ENCODE results near the gene GAST. TPM values are rescaled to one million over a fixed set of nuclear protein-coding genes. Genes with fewer than 3 reads are reported as not detected.

GAST gene
- total RNA-seq, 1 donor from 2014 or later: not detected

GRCh38 chr17:41762841-41763240 is 50.7 kb downstream of the GAST start:
- no peak for FAIRE-seq
- Histone ChIP-seq H3K4me3 (ENCODE audit: insufficient read depth, low read depth, low read length) (no peak overlapping the region), H3K9me3 (ENCODE audit: insufficient read depth, low read depth, low read length) (no peaks in the 10 kb centered on the region), H3K27ac (ENCODE audit: low read depth, low read length) (no peak overlapping the region), H4K20me1 (ENCODE audit: insufficient read depth, low read length) (peaks cover 17% of the 10 kb centered on the region), H3K79me2 (ENCODE audit: insufficient read depth, low read length) (no peaks in the 10 kb centered on the region), H2AFZ (ENCODE audit: low read depth, low read length) (no peak overlapping the region), H3K9ac (ENCODE audit: low read length) (no peak overlapping the region), H3K4me2 (ENCODE audit: low read length) (no peak overlapping the region), H3K36me3 (ENCODE audit: insufficient read depth, low read length) (peaks cover 14% of the 10 kb centered on the region), H3K27me3 (ENCODE audit: insufficient read depth, low read length) (no peaks in the 10 kb centered on the region), H3K4me1 (ENCODE audit: insufficient read depth, low read length) (no peaks in the 10 kb centered on the region)
- H3K9me3 Mint-ChIP-seq (ENCODE audit: unreplicated experiment): no peaks in the 10 kb centered on the region
- no peaks in the 10 kb centered on the region for H3K27me3 Mint-ChIP-seq (ENCODE audit: low read depth, unreplicated experiment)
- no peak overlapping the region for H3K27ac Mint-ChIP-seq (ENCODE audit: unreplicated experiment)
- H3K36me3 Mint-ChIP-seq (ENCODE audit: low read depth, unreplicated experiment): peaks cover 37% of the 10 kb centered on the region
- H3K4me3 Mint-ChIP-seq (ENCODE audit: unreplicated experiment): no peak overlapping the region
- no peaks in the 10 kb centered on the region for H3K4me1 Mint-ChIP-seq (ENCODE audit: low read depth, unreplicated experiment)
- no peak for DNase-seq (ENCODE audit: low read depth)
- TF ChIP-seq, protein P1, sequence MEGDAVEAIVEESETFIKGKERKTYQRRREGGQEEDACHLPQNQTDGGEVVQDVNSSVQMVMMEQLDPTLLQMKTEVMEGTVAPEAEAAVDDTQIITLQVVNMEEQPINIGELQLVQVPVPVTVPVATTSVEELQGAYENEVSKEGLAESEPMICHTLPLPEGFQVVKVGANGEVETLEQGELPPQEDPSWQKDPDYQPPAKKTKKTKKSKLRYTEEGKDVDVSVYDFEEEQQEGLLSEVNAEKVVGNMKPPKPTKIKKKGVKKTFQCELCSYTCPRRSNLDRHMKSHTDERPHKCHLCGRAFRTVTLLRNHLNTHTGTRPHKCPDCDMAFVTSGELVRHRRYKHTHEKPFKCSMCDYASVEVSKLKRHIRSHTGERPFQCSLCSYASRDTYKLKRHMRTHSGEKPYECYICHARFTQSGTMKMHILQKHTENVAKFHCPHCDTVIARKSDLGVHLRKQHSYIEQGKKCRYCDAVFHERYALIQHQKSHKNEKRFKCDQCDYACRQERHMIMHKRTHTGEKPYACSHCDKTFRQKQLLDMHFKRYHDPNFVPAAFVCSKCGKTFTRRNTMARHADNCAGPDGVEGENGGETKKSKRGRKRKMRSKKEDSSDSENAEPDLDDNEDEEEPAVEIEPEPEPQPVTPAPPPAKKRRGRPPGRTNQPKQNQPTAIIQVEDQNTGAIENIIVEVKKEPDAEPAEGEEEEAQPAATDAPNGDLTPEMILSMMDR (IDR thresholded peaks at IDR 0.05; ENCODE audit: insufficient read depth, low read depth, low read length): no peak
- no peak for TF ChIP-seq EZH2 (IDR thresholded peaks at IDR 0.05; ENCODE audit: insufficient read depth, low read length)

GRCh38 chr17:41763327-41763726 is 51.2 kb downstream of the GAST start:
- no peak overlapping the region for H3K27ac ChIP-seq (ENCODE audit: low read depth, low read length)
- H3K79me2 ChIP-seq (ENCODE audit: insufficient read depth, low read length): no peaks in the 10 kb centered on the region
- FAIRE-seq (no peak), DNase-seq (ENCODE audit: low read depth) (no peak)
- no peaks in the 10 kb centered on the region for H3K9me3 ChIP-seq (ENCODE audit: insufficient read depth, low read depth, low read length)
- no peak for TF ChIP-seq EZH2 (IDR thresholded peaks at IDR 0.05; ENCODE audit: insufficient read depth, low read length)
- TF ChIP-seq, protein P1 (IDR thresholded peaks at IDR 0.05; ENCODE audit: insufficient read depth, low read depth, low read length): no peak
- no peak overlapping the region for H2AFZ ChIP-seq (ENCODE audit: low read depth, low read length)
- H3K9ac ChIP-seq (ENCODE audit: low read length): no peak overlapping the region
- peaks cover 16% of the 10 kb centered on the region for H4K20me1 ChIP-seq (ENCODE audit: insufficient read depth, low read length)
- no peaks in the 10 kb centered on the region for H3K4me1 Mint-ChIP-seq (ENCODE audit: low read depth, unreplicated experiment)
- peak overlapping the region; percentile 50 for H3K27ac Mint-ChIP-seq (ENCODE audit: unreplicated experiment)
- H3K4me3 Mint-ChIP-seq (ENCODE audit: unreplicated experiment): no peak overlapping the region
- H3K36me3 Mint-ChIP-seq (ENCODE audit: low read depth, unreplicated experiment): peaks cover 33% of the 10 kb centered on the region
- H3K9me3 Mint-ChIP-seq (ENCODE audit: unreplicated experiment): no peaks in the 10 kb centered on the region
- H3K4me1 ChIP-seq (ENCODE audit: insufficient read depth, low read length): no peaks in the 10 kb centered on the region
- H3K27me3 Mint-ChIP-seq (ENCODE audit: low read depth, unreplicated experiment): no peaks in the 10 kb centered on the region
- no peaks in the 10 kb centered on the region for H3K27me3 ChIP-seq (ENCODE audit: insufficient read depth, low read length)
- peaks cover 9% of the 10 kb centered on the region for H3K36me3 ChIP-seq (ENCODE audit: insufficient read depth, low read length)
- H3K4me2 ChIP-seq (ENCODE audit: low read length): no peak overlapping the region
- H3K4me3 ChIP-seq (ENCODE audit: insufficient read depth, low read depth, low read length): no peak overlapping the region

Other genes with a start within 250 kb of the GAST start
- not detected in 2 replicates for gene KRT32, start 244.9 kb upstream of the GAST start, total RNA-seq
- not detected in 2 replicates for gene KRT35, start 231.2 kb upstream of the GAST start, total RNA-seq
- not detected in 2 replicates for gene KRT36, start 222.4 kb upstream of the GAST start, total RNA-seq
- not detected in 2 replicates for gene KRT13, start 206.7 kb upstream of the GAST start, total RNA-seq
- 0.26 and 0.79 TPM in 2 replicates for gene KRT15, start 193.4 kb upstream of the GAST start, total RNA-seq
- 113 and 210 TPM in 2 replicates for gene KRT19, start 184.0 kb upstream of the GAST start, total RNA-seq
- 0.09 TPM in 1 of 2 replicates, not detected in the other for gene KRT9, start 140.3 kb upstream of the GAST start, total RNA-seq
- 1.0 and 2.2 TPM in 2 replicates for gene KRT14, start 125.4 kb upstream of the GAST start, total RNA-seq
- gene KRT16, start 99.6 kb upstream of the GAST start, total RNA-seq: 0.79 and 1.3 TPM in 2 replicates
- 21.4 and 28.3 TPM in 2 replicates for gene KRT17, start 87.8 kb upstream of the GAST start, total RNA-seq
- 767 and 795 TPM in 2 replicates for gene EIF1, start 23.4 kb upstream of the GAST start, total RNA-seq
- gene HAP1, start 22.3 kb downstream of the GAST start, total RNA-seq: 0.46 and 0.52 TPM in 2 replicates
- gene JUP, start 74.4 kb downstream of the GAST start, total RNA-seq: 236 TPM in 2 replicates
- 81.5 and 110 TPM in 2 replicates for gene P3H4, start 99.6 kb downstream of the GAST start, total RNA-seq
- gene FKBP10, start 100.7 kb downstream of the GAST start, total RNA-seq: 446 and 584 TPM in 2 replicates
- 47.4 and 56.1 TPM in 2 replicates for gene NT5C3B, start 123.9 kb downstream of the GAST start, total RNA-seq
- not detected in 2 replicates for gene KLHL10, start 125.5 kb downstream of the GAST start, total RNA-seq
- gene KLHL11, start 153.1 kb downstream of the GAST start, total RNA-seq: 12.3 and 12.8 TPM in 2 replicates
- gene ACLY, start 206.6 kb downstream of the GAST start, total RNA-seq: 296 and 326 TPM in 2 replicates
- 0.98 and 1.1 TPM in 2 replicates for gene ODAD4, start 218.3 kb downstream of the GAST start, total RNA-seq

Data from astrocyte (in vitro differentiated cells and primary cell).